Neuronal stem cell (in vitro differentiated cells): ENCODE measurements around the gene RPL10. TPM values are rescaled to one million over a fixed set of nuclear protein-coding genes. Genes with fewer than 3 reads are reported as not detected.

ENCODE experiments used
- DNase-seq: peaks from one replicate; pipeline ENCODE4 v3.0.0-alpha.2; 2013; ENCODE audit warnings: low spot score
- H2AFZ ChIP-seq: one replicate; pipeline ENCODE4 v1.6.1; 2013; ENCODE audit warnings: mild to moderate bottlenecking, low read length, inconsistent platforms
- H2AK5ac ChIP-seq: 2 replicates; pipeline ENCODE4 v1.6.1; 2013; ENCODE audit warnings: low read depth, mild to moderate bottlenecking, inconsistent platforms, low read length, moderate library complexity, mixed read lengths
- H2BK120ac ChIP-seq: 2 replicates; pipeline ENCODE4 v1.6.1; 2013; ENCODE audit warnings: low read depth, mild to moderate bottlenecking, inconsistent platforms, low read length, moderate library complexity, mixed read lengths
- H2BK12ac ChIP-seq: one replicate; pipeline ENCODE4 v1.6.1; 2013; ENCODE audit warnings: low read length, inconsistent platforms
- H2BK15ac ChIP-seq: 2 replicates; pipeline ENCODE4 v1.6.1; 2013; ENCODE audit warnings: mild to moderate bottlenecking, low read length, inconsistent platforms, mixed read lengths
- H2BK5ac ChIP-seq: one replicate; pipeline ENCODE4 v1.6.1; 2013; ENCODE audit warnings: inconsistent platforms, mild to moderate bottlenecking, low read length, moderate library complexity
- H3K14ac ChIP-seq: one replicate; pipeline ENCODE4 v1.6.1; 2013; ENCODE audit warnings: low read length, inconsistent platforms
- H3K18ac ChIP-seq: 2 replicates; pipeline ENCODE4 v1.6.1; 2013; ENCODE audit warnings: low read length, inconsistent platforms
- H3K23ac ChIP-seq: 2 replicates; pipeline ENCODE4 v1.6.1; 2013; ENCODE audit warnings: low read depth, mild to moderate bottlenecking, mixed read lengths, low read length, inconsistent platforms; ENCODE audit not compliant: poor library complexity
- H3K27ac ChIP-seq: replicated peaks from 3 replicates; pipeline ENCODE4 v1.5.1; 2013; ENCODE audit warnings: low read length, inconsistent platforms
- H3K27me3 ChIP-seq, 3 experiments: 2 replicates each; pipeline ENCODE4 v1.6.1; 2013; ENCODE audit warnings: low read length in 3 of 3, mild to moderate bottlenecking in 2 of 3, inconsistent platforms in 1 of 3, low read depth in 1 of 3, mixed read lengths in 1 of 3, moderate library complexity in 1 of 3; ENCODE audit not compliant: control insufficient read depth in 3 of 3, insufficient read depth in 3 of 3
- H3K36me3 ChIP-seq, 2 donors: replicated peaks in 1 of 2; 2 replicates each; pipeline ENCODE4 v1.6.1; 2013; ENCODE audit warnings: low read length in 2 of 2; ENCODE audit not compliant: control insufficient read depth in 2 of 2, insufficient read depth in 2 of 2
- H3K4ac ChIP-seq: 2 replicates; pipeline ENCODE4 v1.6.1; 2013; ENCODE audit warnings: inconsistent platforms, mild to moderate bottlenecking, low read length, moderate library complexity
- H3K4me1 ChIP-seq, 2 donors: 1 replicate in 1 of 2; 2 replicates in 1 of 2; pipeline ENCODE4 v1.6.1; 2013; ENCODE audit warnings: low read length in 2 of 2, low read depth in 1 of 2; ENCODE audit not compliant: control insufficient read depth in 2 of 2, insufficient read depth in 1 of 2
- H3K4me2 ChIP-seq: one replicate; pipeline ENCODE4 v1.6.1; 2013; ENCODE audit warnings: mild to moderate bottlenecking, low read length, inconsistent platforms; ENCODE audit not compliant: insufficient read depth, poor library complexity, severe bottlenecking
- H3K4me3 ChIP-seq, 2 donors: 2 replicates each; pipeline ENCODE4 v1.5.1; 2013; ENCODE audit warnings: low read length in 2 of 2, mild to moderate bottlenecking in 2 of 2, inconsistent platforms in 1 of 2, moderate library complexity in 1 of 2
- H3K79me1 ChIP-seq: one replicate; pipeline ENCODE4 v1.6.1; 2013; ENCODE audit warnings: low read depth, mild to moderate bottlenecking, inconsistent platforms, low read length, moderate library complexity
- H3K9ac ChIP-seq: one replicate; pipeline ENCODE4 v1.6.1; 2013; ENCODE audit warnings: mild to moderate bottlenecking, low read depth, low read length, inconsistent platforms; ENCODE audit not compliant: poor library complexity
- H3K9me3 ChIP-seq, 2 donors: replicated peaks in 1 of 2; 2 replicates each; pipeline versions ENCODE3 to v1.6.1; 2013; ENCODE audit warnings: low read length in 2 of 2, mild to moderate bottlenecking in 2 of 2, inconsistent platforms in 1 of 2, low read depth in 1 of 2, mixed read lengths in 1 of 2, moderate library complexity in 1 of 2; ENCODE audit not compliant: control insufficient read depth in 2 of 2, insufficient read depth in 1 of 2
- H4K8ac ChIP-seq: one replicate; pipeline ENCODE4 v1.6.1; 2013; ENCODE audit warnings: low read depth, mild to moderate bottlenecking, inconsistent platforms, low read length, moderate library complexity
- H4K91ac ChIP-seq: one replicate; pipeline ENCODE4 v1.6.1; 2013; ENCODE audit warnings: low read length, low read depth, mild to moderate bottlenecking, inconsistent platforms; ENCODE audit not compliant: poor library complexity
- WGBS, 2 donors: extraction: QIAGEN DNeasy Blood & Tissue Kit; methylation state at CpG; one replicate each; pipeline ENCODE4 v1.1.7; 2013; ENCODE audit warnings: missing lambda C conversion rate in 2 of 2, mixed read lengths in 1 of 2; ENCODE audit not compliant: insufficient read length in 2 of 2, insufficient replicate concordance in 1 of 2; ENCODE audit errors: extremely low coverage in 2 of 2; 5-methylcytosine and 5-hydroxymethylcytosine counted together
- small RNA-seq: library from polyadenylated mRNA; stranded (forward); fragments of <200 nt; extraction: miRNeasy Mini kit (QIAGEN cat#:217004); gene quantifications from one replicate; pipeline ENCODE3, GENCODE V24; 2013; ENCODE audit not compliant: insufficient read depth

Gene RPL10

GRCh38 chrX:154448484-154448883 is 50.3 kb downstream of the RPL10 start:
- H3K4ac ChIP-seq: no peak overlapping the region
- no peak overlapping the region for H2BK5ac ChIP-seq
- peaks cover 14 to 32% of the 10 kb centered on the region in 2 donors for H3K36me3 ChIP-seq
- H2BK15ac ChIP-seq: no peak overlapping the region
- no peak overlapping the region for H3K4me3 ChIP-seq
- no peaks in the 10 kb centered on the region for H3K9me3 ChIP-seq
- H3K23ac ChIP-seq: no peak overlapping the region
- no peak overlapping the region for H2BK120ac ChIP-seq
- H3K4me1 ChIP-seq: peaks cover 0 to 3% of the 10 kb centered on the region in 2 donors
- H3K4me2 ChIP-seq: no peak overlapping the region
- DNase-seq: no peak
- H2AFZ ChIP-seq: no peak overlapping the region
- H3K14ac ChIP-seq: no peak overlapping the region
- peaks cover 0 to 8% (median 0%) of the 10 kb centered on the region in 3 experiments for H3K27me3 ChIP-seq
- H3K9ac ChIP-seq: no peak overlapping the region
- peaks cover 4% of the 10 kb centered on the region for H3K79me1 ChIP-seq
- no peak overlapping the region for H4K91ac ChIP-seq
- no peak overlapping the region for H4K8ac ChIP-seq
- no peak overlapping the region for H3K18ac ChIP-seq
- H2BK12ac ChIP-seq: no peak overlapping the region
- no peak overlapping the region for H3K27ac ChIP-seq
- no peak overlapping the region for H2AK5ac ChIP-seq
- no CpG with 5 or more reads among the region's 14 CpGs for WGBS, 2 donors

DNA sequence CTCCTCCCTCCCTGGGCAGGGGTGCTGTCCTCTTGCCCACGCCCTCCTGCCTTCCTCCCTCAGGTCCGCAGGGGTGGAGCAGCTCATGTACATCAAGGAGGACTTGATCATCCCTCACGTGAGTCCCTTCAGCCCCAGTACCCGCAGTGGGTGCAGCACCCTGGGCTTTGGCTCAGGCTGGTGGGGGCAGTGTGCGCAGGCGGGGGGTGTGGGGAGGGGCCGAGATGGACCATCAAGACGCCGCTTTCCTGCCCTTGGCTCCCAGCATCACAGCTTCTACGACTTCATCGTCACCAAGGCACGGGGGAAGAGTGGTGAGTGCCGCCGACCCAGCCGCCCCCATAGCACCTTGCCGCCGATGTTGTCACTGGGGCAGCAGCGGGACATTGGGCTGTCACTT is 51.4 kb downstream of the RPL10 start:
- Histone ChIP-seq H3K27me3 (peaks cover 0 to 8% (median 0%) of the 10 kb centered on the region in 3 experiments), H2BK15ac (no peak overlapping the region), H3K36me3 (peaks cover 14 to 32% of the 10 kb centered on the region in 2 donors), H3K79me1 (peaks cover 3% of the 10 kb centered on the region), H3K23ac (no peak overlapping the region), H3K4me1 (peaks cover 0 to 3% of the 10 kb centered on the region in 2 donors), H3K9me3 (no peaks in the 10 kb centered on the region), H2AK5ac (no peak overlapping the region), H3K9ac (no peak overlapping the region), H3K27ac (no peak overlapping the region), H3K14ac (no peak overlapping the region), H4K8ac (no peak overlapping the region), H3K4me3 (no peak overlapping the region), H3K18ac (no peak overlapping the region), H2AFZ (no peak overlapping the region), H4K91ac (no peak overlapping the region), H2BK12ac (no peak overlapping the region), H2BK120ac (no peak overlapping the region), H3K4me2 (no peak overlapping the region), H3K4ac (no peak overlapping the region), H2BK5ac (no peak overlapping the region)
- no CpG with 5 or more reads among the region's 18 CpGs for WGBS, 2 donors
- DNase-seq: no peak

- Histone ChIP-seq H2BK12ac (no peak overlapping the region), H3K14ac (no peak overlapping the region), H3K4me2 (no peak overlapping the region), H3K18ac (no peak overlapping the region), H3K23ac (no peak overlapping the region), H3K9ac (peak overlapping the region; percentile 60), H3K36me3 (peaks cover 14 to 32% of the 10 kb centered on the region in 2 donors), H3K27me3 (peaks cover 0 to 8% (median 0%) of the 10 kb centered on the region in 3 experiments), H3K4ac (no peak overlapping the region), H3K4me1 (no peaks in the 10 kb centered on the region), H4K91ac (no peak overlapping the region), H2AFZ (no peak overlapping the region), H3K79me1 (peaks cover 1% of the 10 kb centered on the region), H3K4me3 (no peak overlapping the region), H2BK5ac (no peak overlapping the region), H2AK5ac (no peak overlapping the region), H3K9me3 (no peaks in the 10 kb centered on the region), H2BK120ac (no peak overlapping the region), H3K27ac (no peak overlapping the region), H2BK15ac (no peak overlapping the region), H4K8ac (no peak overlapping the region)
- WGBS, 2 donors: no CpG with 5 or more reads among the region's 17 CpGs
- no peak for DNase-seq
These were observed 52.1 kb downstream of the RPL10 start for GRCh38 chrX:154450312-154450711.

Small RNA genes lying within 50 kb of the gene (small RNA-seq; reads per million reads assigned to genes)
- gene MIR6858: 3.2 reads per million
- gene SNORA70: not detected
